ACC112 (cell line): Measurements from ENCODE around the gene METTL14.
"Not testable (repeated sequence)": the region's sequence is repeated elsewhere in the genome, so short reads cannot be mapped to it uniquely, and the experiment has no call there.

Experiments
- H2AFZ ChIP-seq: fragments of 200-600 bp; sonication (generic); one replicate; pipeline ENCODE4 v1.6.0; 2017; ENCODE audit warnings: antibody characterized with exemption, low read length; ENCODE audit not compliant: unreplicated experiment
- H3K27ac ChIP-seq: fragments of 200-600 bp; sonication (generic); 2 replicates; pipeline ENCODE4 v1.5.1; 2014; ENCODE audit warnings: low read depth, mild to moderate bottlenecking, antibody characterized with exemption, low read length, moderate library complexity
- H3K27me3 ChIP-seq: fragments of 200-600 bp; sonication (generic); 2 replicates; pipeline ENCODE4 v1.6.1; 2014; ENCODE audit warnings: mild to moderate bottlenecking, antibody characterized with exemption, low read length, moderate library complexity, mixed read lengths; ENCODE audit not compliant: insufficient read depth
- H3K36me3 ChIP-seq: fragments of 200-600 bp; sonication (generic); 2 replicates; pipeline ENCODE4 v1.6.1; 2016; ENCODE audit warnings: mild to moderate bottlenecking, antibody characterized with exemption, low read length, moderate library complexity, mixed read lengths; ENCODE audit not compliant: insufficient read depth
- H3K4me1 ChIP-seq: fragments of 200-600 bp; sonication (generic); one replicate; pipeline ENCODE4 v1.6.1; 2016; ENCODE audit warnings: low read length, mixed read lengths; ENCODE audit not compliant: insufficient read depth, unreplicated experiment, control insufficient read depth
- H3K4me3 ChIP-seq: fragments of 200-600 bp; sonication (generic); 2 replicates; pipeline ENCODE4 v1.5.1; 2014; ENCODE audit warnings: mild to moderate bottlenecking, low read depth, low read length
- H3K79me2 ChIP-seq: fragments of 200-600 bp; sonication (generic); one replicate; pipeline ENCODE4 v1.6.0; 2016; ENCODE audit warnings: low read length; ENCODE audit not compliant: control insufficient read depth, unreplicated experiment, insufficient read depth

The METTL14 gene

DNA sequence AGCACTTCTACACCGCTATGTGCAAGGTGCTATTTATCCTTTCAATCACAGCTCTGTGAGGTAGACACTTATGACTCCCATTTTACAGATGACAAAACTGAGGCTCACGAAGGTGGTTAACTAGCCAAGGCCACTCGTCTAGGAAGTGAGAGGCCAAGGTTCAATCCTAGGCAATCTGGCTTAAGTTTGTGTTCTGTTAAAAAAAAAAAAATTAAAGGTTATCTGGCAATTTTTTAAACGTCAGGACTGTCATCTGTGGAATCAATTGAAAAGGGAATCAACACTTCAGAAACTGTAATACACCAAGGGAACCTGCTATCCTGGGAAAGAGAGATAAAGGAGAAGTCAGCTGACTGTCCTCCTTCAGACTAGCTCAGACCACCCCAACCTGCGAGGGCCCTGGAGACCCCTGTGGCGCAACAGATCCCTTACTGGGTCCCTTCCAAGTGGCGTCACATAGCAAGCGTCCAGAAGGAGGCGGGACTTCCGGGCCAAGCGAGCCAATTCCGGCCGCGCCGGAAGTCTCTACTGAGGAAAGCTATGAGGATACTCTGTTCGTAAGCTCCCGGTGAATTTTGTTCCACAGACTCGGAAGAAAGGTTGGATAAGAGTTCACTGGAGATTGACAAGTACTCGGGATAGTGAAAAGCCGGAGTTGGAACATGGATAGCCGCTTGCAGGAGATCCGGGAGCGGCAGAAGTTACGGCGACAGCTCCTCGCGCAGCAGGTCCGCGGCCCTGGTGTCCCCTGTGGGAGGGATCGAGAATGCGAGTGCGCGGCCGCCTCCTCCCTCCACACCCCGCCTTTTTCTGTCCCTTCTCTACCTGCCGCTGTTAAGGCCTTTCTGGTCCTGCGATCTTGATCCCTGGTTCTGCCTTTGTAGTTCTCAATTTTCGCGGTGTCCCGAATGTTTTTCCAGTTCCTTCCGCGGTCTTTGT is at the start of gene METTL14:
METTL14 (plus strand) TSS at position 520 of the 939 bp plus-strand sequence; CDS start at position 663, 143 bp downstream.
- Histone ChIP-seq H3K27ac (peak within 1 kb of the TSS; percentile 66), H3K27me3 (no peaks in the 10 kb centered on the region), H3K36me3 (no peaks in the 10 kb centered on the region; the same call in 1 of the 2 replicates), H3K79me2 (peaks cover 27% of the 10 kb centered on the region), H3K4me1 (peaks cover 20% of the 10 kb centered on the region), H3K4me3 (peak within 1 kb of the TSS; percentile 95), H2AFZ (peak within 1 kb of the TSS; percentile 92)

DNA sequence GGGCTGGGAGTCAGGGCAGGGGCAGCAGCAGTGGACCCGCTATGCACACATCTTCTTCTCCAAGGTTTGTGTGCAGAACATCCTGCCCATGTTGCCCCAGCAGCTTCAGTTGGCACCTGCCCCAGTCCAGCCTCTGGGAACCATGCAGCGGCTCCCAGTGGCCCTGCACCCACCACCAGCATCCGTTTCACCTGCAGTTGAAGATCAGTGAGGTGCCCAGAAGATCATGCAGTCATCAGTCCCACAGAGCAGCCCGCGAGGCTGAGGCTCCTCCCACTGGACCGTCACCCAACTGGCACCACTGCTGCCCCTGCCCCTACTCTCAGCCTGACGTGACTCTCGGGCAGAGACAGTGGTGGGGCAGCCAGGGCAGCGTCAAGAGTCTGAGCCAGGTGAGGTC is 49.1 kb upstream of the METTL14 start:
- H3K4me1 ChIP-seq, H3K79me2 ChIP-seq, H3K4me3 ChIP-seq, H3K36me3 ChIP-seq, H3K27me3 ChIP-seq, H3K27ac ChIP-seq, H2AFZ ChIP-seq: not testable (repeated sequence)

GRCh38 chr4:118664665-118665064 is 20.5 kb upstream of the METTL14 start:
- H3K36me3 ChIP-seq, H3K79me2 ChIP-seq, H3K27ac ChIP-seq, H2AFZ ChIP-seq, H3K4me1 ChIP-seq, H3K27me3 ChIP-seq, H3K4me3 ChIP-seq: not testable (repeated sequence)

GRCh38 chr4:118669220-118669619 is 16.0 kb upstream of the METTL14 start:
- H3K4me1 ChIP-seq, H3K36me3 ChIP-seq, H3K79me2 ChIP-seq, H2AFZ ChIP-seq, H3K4me3 ChIP-seq, H3K27me3 ChIP-seq, H3K27ac ChIP-seq: not testable (repeated sequence)

GRCh38 chr4:118670968-118671367 is 14.2 kb upstream of the METTL14 start:
- not testable (repeated sequence) for H3K36me3 ChIP-seq, H3K79me2 ChIP-seq, H3K27ac ChIP-seq, H3K4me1 ChIP-seq, H3K4me3 ChIP-seq, H2AFZ ChIP-seq, H3K27me3 ChIP-seq

GRCh38 chr4:118676128-118676527 is 9.1 kb upstream of the METTL14 start:
- Histone ChIP-seq H3K27ac (no peak overlapping the region), H2AFZ (no peak overlapping the region), H3K79me2 (no peaks in the 10 kb centered on the region), H3K27me3 (no peaks in the 10 kb centered on the region), H3K4me3 (no peak overlapping the region), H3K36me3 (no peaks in the 10 kb centered on the region), H3K4me1 (no peaks in the 10 kb centered on the region)

DNA sequence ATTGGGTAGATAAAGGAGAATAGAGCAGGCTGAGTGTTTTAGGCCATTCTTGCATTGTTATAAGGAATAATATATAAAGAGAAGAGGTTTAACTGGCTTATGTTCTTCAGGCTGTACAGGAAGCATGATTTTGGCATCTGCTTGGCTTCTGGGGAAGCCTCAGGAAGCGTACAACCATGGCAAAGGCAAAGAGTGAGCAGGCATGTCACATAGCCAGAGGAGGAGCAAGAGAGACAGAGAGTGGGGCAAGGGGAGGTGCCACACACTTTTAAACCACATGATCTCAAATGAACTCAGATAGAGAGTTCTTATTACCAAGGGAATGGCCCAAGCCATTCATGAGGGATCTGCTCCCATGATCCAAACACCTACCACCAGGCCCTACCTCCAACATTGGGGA is 4.4 kb upstream of the METTL14 start:
- no peak overlapping the region for H3K27ac ChIP-seq
- H3K79me2 ChIP-seq = peaks cover 3% of the 10 kb centered on the region
- no peaks in the 10 kb centered on the region for H3K27me3 ChIP-seq
- peaks cover 5% of the 10 kb centered on the region for H3K4me1 ChIP-seq
- H2AFZ ChIP-seq = no peak overlapping the region
- no peaks in the 10 kb centered on the region for H3K36me3 ChIP-seq
- H3K4me3 ChIP-seq = no peak overlapping the region

DNA sequence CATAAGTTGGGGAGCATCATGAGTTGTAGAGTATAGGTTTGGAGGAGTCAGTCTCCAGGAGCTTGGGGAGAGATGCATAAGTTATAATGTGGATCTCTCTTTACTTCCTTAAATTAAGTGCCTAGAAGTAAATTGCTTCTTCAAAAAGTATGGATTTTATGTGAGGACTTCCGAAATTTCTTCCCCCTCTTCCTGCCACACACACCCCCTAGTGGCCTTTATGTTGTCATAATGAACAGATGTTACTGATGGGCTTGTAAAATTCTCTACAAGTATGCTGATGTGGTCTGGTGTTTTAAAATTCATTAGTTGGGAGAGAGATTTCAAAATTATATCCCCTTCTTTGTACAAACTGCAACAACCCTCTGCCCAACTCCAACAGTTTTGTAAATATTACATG is 2.3 kb upstream of the METTL14 start:
- peak overlapping the region; percentile 78 for H2AFZ ChIP-seq
- H3K4me3 ChIP-seq = no peak overlapping the region

GRCh38 chr4:118683513-118683912 is 1.7 kb upstream of the METTL14 start:
- H3K36me3 ChIP-seq = no peaks in the 10 kb centered on the region
- H3K79me2 ChIP-seq = peaks cover 27% of the 10 kb centered on the region
- no peak overlapping the region for H3K4me3 ChIP-seq
- H3K27me3 ChIP-seq = no peaks in the 10 kb centered on the region
- peaks cover 20% of the 10 kb centered on the region for H3K4me1 ChIP-seq
- H3K27ac ChIP-seq = no peak overlapping the region
- H2AFZ ChIP-seq = peak overlapping the region; percentile 78

More for the DNA sequence above, 2.3 kb upstream of the METTL14 start:
- no peak overlapping the region for H3K27ac ChIP-seq
- H3K4me1 ChIP-seq = peaks cover 20% of the 10 kb centered on the region
- H3K79me2 ChIP-seq = peaks cover 25% of the 10 kb centered on the region
- no peaks in the 10 kb centered on the region for H3K36me3 ChIP-seq
- H3K27me3 ChIP-seq = no peaks in the 10 kb centered on the region

- Histone ChIP-seq H3K27ac (no peak overlapping the region), H3K4me3 (no peak overlapping the region), H3K27me3 (no peaks in the 10 kb centered on the region), H3K4me1 (no peaks in the 10 kb centered on the region), H2AFZ (no peak overlapping the region), H3K36me3 (peaks cover 31% of the 10 kb centered on the region), H3K79me2 (no peaks in the 10 kb centered on the region)
Measured at GRCh38 chr4:118703118-118703517, 17.9 kb downstream of the METTL14 start.

DNA sequence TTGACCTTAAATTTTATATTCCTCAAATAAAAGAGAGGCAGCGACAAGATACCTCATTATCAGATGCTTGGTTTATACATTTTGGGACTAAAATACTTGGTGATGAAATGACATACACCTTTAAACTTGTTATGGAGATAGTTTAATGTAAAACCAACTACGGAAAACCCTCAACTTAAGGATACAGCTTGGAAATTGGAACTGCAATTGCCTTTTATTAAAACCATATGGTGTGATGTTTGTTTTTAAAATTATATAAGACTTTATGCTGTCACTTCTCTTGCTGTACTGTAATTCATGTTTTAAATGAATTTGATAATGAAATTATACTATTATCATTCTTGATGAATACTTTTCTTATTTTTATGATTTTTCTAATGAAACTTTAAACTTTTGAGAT is 25.9 kb downstream of the METTL14 start:
- no peaks in the 10 kb centered on the region for H3K79me2 ChIP-seq
- no peaks in the 10 kb centered on the region for H3K4me1 ChIP-seq
- H3K4me3 ChIP-seq = no peak overlapping the region
- no peak overlapping the region for H3K27ac ChIP-seq
- H3K27me3 ChIP-seq = no peaks in the 10 kb centered on the region
- no peak overlapping the region for H2AFZ ChIP-seq
- H3K36me3 ChIP-seq = peaks cover 9% of the 10 kb centered on the region
